PFSK-1 (cell line): ENCODE results near the gene PCIF1.

Experiments used
- POLR2AphosphoS5 ChIP-seq: IDR thresholded peaks from 2 replicates; pipeline ENCODE4 v1.6.1; 2012; ENCODE audit warnings: low read depth, mild to moderate bottlenecking, control low read depth, low read length, moderate library complexity
- SIN3A ChIP-seq: IDR thresholded peaks from 2 replicates; pipeline ENCODE4 v1.6.1; 2012; ENCODE audit warnings: mild to moderate bottlenecking, low read length, moderate library complexity, borderline replicate concordance; ENCODE audit not compliant: insufficient read depth
- TAF1 ChIP-seq: IDR thresholded peaks from 2 replicates; pipeline ENCODE4 v1.6.1; 2012; ENCODE audit warnings: low read length, control low read depth, borderline replicate concordance; ENCODE audit not compliant: insufficient read depth
- TF ChIP-seq, protein P1 (sequence below), 2 experiments: IDR thresholded peaks; 2 replicates each; pipeline versions ENCODE4 v1.6.1 to v1.8.0; 2011 to 2012; ENCODE audit warnings: low read depth in 2 of 2, low read length in 2 of 2, control low read depth in 1 of 2, inconsistent platforms in 1 of 2, mild to moderate bottlenecking in 1 of 2, moderate library complexity in 1 of 2; ENCODE audit not compliant: insufficient read depth in 1 of 2

GRCh38 chr20:45937765-45938164 is 3.3 kb downstream of the PCIF1 start:
- TF ChIP-seq POLR2AphosphoS5 (no peak), TAF1 (no peak), SIN3A (no peak)
- TF ChIP-seq, protein P1, sequence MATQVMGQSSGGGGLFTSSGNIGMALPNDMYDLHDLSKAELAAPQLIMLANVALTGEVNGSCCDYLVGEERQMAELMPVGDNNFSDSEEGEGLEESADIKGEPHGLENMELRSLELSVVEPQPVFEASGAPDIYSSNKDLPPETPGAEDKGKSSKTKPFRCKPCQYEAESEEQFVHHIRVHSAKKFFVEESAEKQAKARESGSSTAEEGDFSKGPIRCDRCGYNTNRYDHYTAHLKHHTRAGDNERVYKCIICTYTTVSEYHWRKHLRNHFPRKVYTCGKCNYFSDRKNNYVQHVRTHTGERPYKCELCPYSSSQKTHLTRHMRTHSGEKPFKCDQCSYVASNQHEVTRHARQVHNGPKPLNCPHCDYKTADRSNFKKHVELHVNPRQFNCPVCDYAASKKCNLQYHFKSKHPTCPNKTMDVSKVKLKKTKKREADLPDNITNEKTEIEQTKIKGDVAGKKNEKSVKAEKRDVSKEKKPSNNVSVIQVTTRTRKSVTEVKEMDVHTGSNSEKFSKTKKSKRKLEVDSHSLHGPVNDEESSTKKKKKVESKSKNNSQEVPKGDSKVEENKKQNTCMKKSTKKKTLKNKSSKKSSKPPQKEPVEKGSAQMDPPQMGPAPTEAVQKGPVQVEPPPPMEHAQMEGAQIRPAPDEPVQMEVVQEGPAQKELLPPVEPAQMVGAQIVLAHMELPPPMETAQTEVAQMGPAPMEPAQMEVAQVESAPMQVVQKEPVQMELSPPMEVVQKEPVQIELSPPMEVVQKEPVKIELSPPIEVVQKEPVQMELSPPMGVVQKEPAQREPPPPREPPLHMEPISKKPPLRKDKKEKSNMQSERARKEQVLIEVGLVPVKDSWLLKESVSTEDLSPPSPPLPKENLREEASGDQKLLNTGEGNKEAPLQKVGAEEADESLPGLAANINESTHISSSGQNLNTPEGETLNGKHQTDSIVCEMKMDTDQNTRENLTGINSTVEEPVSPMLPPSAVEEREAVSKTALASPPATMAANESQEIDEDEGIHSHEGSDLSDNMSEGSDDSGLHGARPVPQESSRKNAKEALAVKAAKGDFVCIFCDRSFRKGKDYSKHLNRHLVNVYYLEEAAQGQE (IDR thresholded peaks at IDR 0.05; ENCODE audit: insufficient read depth in 1 of 2, low read depth in 2 of 2, low read length in 2 of 2), result no peak
